ENCODE measurements around the gene NRL. TPM values are rescaled to one million over a fixed set of nuclear protein-coding genes. Genes with fewer than 3 reads are reported as not detected.

NRL gene
- total RNA-seq, 1 donor from 2014 or later, result 1.8 TPM

DNA sequence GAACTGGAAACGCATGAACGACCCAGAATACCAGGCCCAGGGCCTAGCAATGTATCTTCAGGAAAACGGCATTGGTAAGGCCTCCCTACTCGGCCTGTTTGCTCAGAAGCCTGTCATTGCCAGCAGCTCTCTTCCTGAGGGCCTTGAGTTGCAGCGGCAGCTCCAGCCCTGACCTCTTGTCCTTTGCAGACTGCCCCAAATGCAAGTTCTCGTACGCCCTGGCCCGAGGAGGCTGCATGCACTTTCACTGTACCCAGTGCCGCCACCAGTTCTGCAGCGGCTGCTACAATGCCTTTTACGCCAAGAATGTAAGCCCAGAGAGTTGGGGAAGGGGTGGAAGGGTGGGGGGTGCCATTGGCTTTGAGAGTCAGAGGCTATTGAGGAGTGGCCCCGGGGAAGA, 42.6 kb upstream of the NRL start:
- Mint-ChIP-seq H3K9me3 (no peaks in the 10 kb centered on the region), H3K36me3 (peaks cover 26% of the 10 kb centered on the region), H3K4me3 (no peak overlapping the region), H3K27ac (no peak overlapping the region), H3K4me1 (ENCODE audit: unreplicated experiment) (peaks cover 15% of the 10 kb centered on the region), H3K27me3 (no peaks in the 10 kb centered on the region)
- DNase-seq (ENCODE audit: extremely low spot score, unreplicated experiment), result no peak
- TF ChIP-seq, protein P1, sequence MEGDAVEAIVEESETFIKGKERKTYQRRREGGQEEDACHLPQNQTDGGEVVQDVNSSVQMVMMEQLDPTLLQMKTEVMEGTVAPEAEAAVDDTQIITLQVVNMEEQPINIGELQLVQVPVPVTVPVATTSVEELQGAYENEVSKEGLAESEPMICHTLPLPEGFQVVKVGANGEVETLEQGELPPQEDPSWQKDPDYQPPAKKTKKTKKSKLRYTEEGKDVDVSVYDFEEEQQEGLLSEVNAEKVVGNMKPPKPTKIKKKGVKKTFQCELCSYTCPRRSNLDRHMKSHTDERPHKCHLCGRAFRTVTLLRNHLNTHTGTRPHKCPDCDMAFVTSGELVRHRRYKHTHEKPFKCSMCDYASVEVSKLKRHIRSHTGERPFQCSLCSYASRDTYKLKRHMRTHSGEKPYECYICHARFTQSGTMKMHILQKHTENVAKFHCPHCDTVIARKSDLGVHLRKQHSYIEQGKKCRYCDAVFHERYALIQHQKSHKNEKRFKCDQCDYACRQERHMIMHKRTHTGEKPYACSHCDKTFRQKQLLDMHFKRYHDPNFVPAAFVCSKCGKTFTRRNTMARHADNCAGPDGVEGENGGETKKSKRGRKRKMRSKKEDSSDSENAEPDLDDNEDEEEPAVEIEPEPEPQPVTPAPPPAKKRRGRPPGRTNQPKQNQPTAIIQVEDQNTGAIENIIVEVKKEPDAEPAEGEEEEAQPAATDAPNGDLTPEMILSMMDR (conservative IDR thresholded peaks at IDR 0.05), result no peak

DNA sequence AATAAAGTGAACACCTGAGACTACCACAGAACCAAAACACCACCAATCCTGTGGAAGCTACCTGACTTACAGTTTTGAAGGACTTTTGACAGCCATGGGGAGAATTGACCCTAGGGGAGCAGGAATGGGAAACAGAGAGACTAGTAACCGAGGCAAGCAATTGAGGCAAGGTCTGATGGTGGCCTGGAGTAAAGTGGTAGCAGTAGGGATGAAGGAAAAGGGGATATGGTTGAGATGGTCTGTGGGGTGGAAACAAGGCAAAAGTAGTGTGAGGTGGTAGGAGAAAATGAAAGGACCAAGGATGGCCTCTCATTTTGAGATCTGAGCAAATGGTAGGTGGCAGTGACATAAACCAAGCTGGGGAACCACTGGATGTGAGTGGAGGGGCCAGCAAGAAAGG, 42.1 kb upstream of the NRL start:
- Mint-ChIP-seq H3K36me3 (peaks cover 21% of the 10 kb centered on the region), H3K4me3 (no peak overlapping the region), H3K9me3 (no peaks in the 10 kb centered on the region), H3K27ac (no peak overlapping the region), H3K27me3 (no peaks in the 10 kb centered on the region), H3K4me1 (ENCODE audit: unreplicated experiment) (peaks cover 10% of the 10 kb centered on the region)
- TF ChIP-seq, protein P1 (conservative IDR thresholded peaks at IDR 0.05), result no peak
- DNase-seq (ENCODE audit: extremely low spot score, unreplicated experiment), result no peak

DNA sequence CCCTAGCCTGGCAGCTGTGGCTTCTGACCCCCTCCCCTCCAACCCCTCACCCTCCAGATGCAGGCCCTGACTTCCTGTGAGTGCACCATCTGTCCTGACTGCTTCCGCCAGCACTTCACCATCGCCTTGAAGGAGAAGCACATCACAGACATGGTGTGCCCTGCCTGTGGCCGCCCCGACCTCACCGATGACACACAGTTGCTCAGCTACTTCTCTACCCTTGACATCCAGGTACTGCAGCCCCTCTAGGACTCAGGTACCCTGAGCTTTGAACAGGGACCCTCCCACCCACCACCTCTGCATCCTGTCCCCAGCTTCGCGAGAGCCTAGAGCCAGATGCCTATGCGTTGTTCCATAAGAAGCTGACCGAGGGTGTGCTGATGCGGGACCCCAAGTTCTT, 40.4 kb upstream of the NRL start:
- Mint-ChIP-seq H3K27me3 (no peaks in the 10 kb centered on the region), H3K9me3 (no peaks in the 10 kb centered on the region), H3K36me3 (peaks cover 19% of the 10 kb centered on the region), H3K4me1 (ENCODE audit: unreplicated experiment) (no peaks in the 10 kb centered on the region), H3K4me3 (no peak overlapping the region), H3K27ac (no peak overlapping the region)
- TF ChIP-seq, protein P1 (conservative IDR thresholded peaks at IDR 0.05), result no peak
- no peak for DNase-seq (ENCODE audit: extremely low spot score, unreplicated experiment)

DNA sequence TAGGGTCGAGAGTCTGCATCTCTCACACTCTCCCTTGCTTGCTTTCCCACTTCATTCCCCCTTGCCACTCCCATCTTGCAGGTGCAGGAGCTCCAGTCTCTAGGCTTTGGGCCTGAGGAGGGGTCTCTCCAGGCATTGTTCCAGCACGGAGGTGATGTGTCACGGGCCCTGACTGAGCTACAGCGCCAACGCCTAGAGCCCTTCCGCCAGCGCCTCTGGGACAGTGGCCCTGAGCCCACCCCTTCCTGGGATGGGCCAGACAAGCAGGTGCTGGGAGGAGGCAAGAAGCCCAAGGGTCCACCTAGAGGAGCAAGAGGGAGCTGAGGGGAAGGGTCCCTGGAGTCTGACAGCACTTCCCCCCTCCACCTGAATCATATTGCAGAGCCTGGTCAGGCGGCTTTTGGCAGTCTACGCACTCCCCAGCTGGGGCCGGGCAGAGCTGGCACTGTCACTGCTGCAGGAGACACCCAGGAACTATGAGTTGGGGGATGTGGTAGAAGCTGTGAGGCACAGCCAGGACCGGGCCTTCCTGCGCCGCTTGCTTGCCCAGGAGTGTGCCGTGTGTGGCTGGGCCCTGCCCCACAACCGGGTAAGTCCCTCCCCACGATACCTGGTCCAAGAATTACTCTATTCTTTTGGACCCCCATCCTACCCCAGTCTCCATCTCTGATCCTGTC, 36.8 kb upstream of the NRL start:
- TF ChIP-seq, protein P1 (conservative IDR thresholded peaks at IDR 0.05), result no peak
- peaks cover 19% of the 10 kb centered on the region for H3K36me3 Mint-ChIP-seq
- H3K9me3 Mint-ChIP-seq, result no peaks in the 10 kb centered on the region
- DNase-seq (ENCODE audit: extremely low spot score, unreplicated experiment), result no peak
- peaks cover 12% of the 10 kb centered on the region for H3K4me1 Mint-ChIP-seq (ENCODE audit: unreplicated experiment)
- H3K27me3 Mint-ChIP-seq, result no peaks in the 10 kb centered on the region
- no peak overlapping the region for H3K27ac Mint-ChIP-seq
- no peak overlapping the region for H3K4me3 Mint-ChIP-seq

DNA sequence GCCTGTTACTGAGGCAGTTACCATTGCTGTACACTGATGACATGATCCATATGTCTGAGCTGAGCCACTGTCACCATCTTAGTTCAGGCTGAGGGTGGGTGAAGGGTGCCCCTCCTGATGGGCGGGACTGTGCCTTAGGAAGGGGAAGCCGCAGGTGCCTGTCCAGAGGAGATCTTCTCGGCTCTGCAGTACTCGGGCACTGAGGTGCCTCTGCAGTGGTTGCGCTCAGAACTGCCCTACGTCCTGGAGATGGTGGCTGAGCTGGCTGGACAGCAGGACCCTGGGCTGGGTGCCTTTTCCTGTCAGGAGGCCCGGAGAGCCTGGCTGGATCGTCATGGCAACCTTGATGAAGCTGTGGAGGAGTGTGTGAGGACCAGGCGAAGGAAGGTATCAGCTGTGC, 36.2 kb upstream of the NRL start:
- H3K4me1 Mint-ChIP-seq (ENCODE audit: unreplicated experiment), result peaks cover 16% of the 10 kb centered on the region
- H3K4me3 Mint-ChIP-seq, result no peak overlapping the region
- H3K36me3 Mint-ChIP-seq, result peaks cover 18% of the 10 kb centered on the region
- TF ChIP-seq, protein P1 (conservative IDR thresholded peaks at IDR 0.05), result no peak
- H3K27me3 Mint-ChIP-seq, result no peaks in the 10 kb centered on the region
- DNase-seq (ENCODE audit: extremely low spot score, unreplicated experiment), result no peak
- H3K27ac Mint-ChIP-seq, result no peak overlapping the region
- no peaks in the 10 kb centered on the region for H3K9me3 Mint-ChIP-seq
